Measurements from ENCODE around the gene AKT1. TPM values are rescaled to one million over a fixed set of nuclear protein-coding genes. Genes with fewer than 3 reads are reported as not detected.

The AKT1 gene
- total and polyA plus RNA-seq, 2 of the 13 experiments (the other 11 are each of a cell fraction or from before 2014, with no cell fraction given): 96.2 to 116 TPM

DNA sequence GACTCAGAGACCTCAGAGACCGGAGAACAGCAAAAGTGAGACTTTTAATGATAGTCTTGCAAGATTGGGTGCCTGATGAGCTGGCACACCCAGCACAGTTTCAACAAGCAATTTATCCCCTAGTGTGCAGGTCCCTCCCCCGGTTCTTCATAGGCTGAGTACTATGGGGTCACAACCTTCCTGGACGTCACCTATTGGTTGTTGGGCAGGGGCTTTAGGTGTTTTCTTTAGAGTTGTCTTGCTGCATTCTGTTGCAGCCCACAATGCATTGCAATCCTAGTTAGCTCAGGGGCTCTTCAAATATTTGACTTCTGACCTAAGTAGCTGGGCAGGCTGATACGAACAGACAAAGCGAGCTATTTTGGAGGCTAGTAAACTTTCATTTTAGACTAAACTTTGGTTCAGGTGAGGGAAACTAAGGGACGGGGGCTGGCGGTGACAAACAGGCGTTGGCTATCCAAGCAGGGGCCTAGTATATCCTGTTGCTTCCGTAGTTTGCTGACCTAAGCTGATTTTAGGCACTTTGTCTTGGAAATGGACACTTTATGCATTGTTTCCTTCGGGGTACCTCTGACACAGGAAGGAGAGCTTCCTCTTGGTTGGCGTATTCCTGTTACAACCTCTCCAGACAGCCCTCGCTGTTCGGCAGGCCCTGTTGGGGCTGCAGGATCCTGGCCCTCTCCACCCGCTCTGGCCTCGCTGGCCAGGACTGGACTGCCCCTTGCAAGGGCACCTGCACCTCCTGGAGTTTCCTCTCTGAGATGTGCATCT, 28.5 kb downstream of the AKT1 start (continued):
- TF ChIP-seq MYNN (CRISPR knock-in tag; IDR thresholded peaks at IDR 0.05; ENCODE audit: low read depth): no peak
- peak; percentile 96 to 98 for TF ChIP-seq MAFK (conservative IDR thresholded peaks at IDR 0.05 in 1 of 2, IDR thresholded peaks at IDR 0.05 in 1 of 2; ENCODE audit: low read length in 2 of 2)
- TF ChIP-seq WIZ (CRISPR knock-in tag; IDR thresholded peaks at IDR 0.05): no peak
- TF ChIP-seq ZNF790 (CRISPR knock-in tag; IDR thresholded peaks at IDR 0.05; ENCODE audit: borderline replicate concordance): no peak
- no peak for TF ChIP-seq ZNF839 (CRISPR knock-in tag; IDR thresholded peaks at IDR 0.05; ENCODE audit: borderline replicate concordance)
- TF ChIP-seq, protein P1, sequence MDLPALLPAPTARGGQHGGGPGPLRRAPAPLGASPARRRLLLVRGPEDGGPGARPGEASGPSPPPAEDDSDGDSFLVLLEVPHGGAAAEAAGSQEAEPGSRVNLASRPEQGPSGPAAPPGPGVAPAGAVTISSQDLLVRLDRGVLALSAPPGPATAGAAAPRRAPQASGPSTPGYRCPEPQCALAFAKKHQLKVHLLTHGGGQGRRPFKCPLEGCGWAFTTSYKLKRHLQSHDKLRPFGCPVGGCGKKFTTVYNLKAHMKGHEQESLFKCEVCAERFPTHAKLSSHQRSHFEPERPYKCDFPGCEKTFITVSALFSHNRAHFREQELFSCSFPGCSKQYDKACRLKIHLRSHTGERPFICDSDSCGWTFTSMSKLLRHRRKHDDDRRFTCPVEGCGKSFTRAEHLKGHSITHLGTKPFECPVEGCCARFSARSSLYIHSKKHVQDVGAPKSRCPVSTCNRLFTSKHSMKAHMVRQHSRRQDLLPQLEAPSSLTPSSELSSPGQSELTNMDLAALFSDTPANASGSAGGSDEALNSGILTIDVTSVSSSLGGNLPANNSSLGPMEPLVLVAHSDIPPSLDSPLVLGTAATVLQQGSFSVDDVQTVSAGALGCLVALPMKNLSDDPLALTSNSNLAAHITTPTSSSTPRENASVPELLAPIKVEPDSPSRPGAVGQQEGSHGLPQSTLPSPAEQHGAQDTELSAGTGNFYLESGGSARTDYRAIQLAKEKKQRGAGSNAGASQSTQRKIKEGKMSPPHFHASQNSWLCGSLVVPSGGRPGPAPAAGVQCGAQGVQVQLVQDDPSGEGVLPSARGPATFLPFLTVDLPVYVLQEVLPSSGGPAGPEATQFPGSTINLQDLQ (CRISPR knock-in tag; IDR thresholded peaks at IDR 0.05): no peak
- TF ChIP-seq HOXD1 (CRISPR knock-in tag; IDR thresholded peaks at IDR 0.05): no peak
- TF ChIP-seq NR1H2 (CRISPR knock-in tag; IDR thresholded peaks at IDR 0.05; ENCODE audit: borderline replicate concordance, low read depth): no peak
- TF ChIP-seq, protein P2, sequence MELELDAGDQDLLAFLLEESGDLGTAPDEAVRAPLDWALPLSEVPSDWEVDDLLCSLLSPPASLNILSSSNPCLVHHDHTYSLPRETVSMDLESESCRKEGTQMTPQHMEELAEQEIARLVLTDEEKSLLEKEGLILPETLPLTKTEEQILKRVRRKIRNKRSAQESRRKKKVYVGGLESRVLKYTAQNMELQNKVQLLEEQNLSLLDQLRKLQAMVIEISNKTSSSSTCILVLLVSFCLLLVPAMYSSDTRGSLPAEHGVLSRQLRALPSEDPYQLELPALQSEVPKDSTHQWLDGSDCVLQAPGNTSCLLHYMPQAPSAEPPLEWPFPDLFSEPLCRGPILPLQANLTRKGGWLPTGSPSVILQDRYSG (CRISPR knock-in tag; IDR thresholded peaks at IDR 0.05): no peak
- TF ChIP-seq ZBTB7A (CRISPR knock-in tag; IDR thresholded peaks at IDR 0.05): no peak
- no peak for TF ChIP-seq KLF11 (CRISPR knock-in tag; IDR thresholded peaks at IDR 0.05)
- TF ChIP-seq ZZZ3 (CRISPR knock-in tag; IDR thresholded peaks at IDR 0.05; ENCODE audit: borderline replicate concordance): no peak
- TF ChIP-seq, protein P3, sequence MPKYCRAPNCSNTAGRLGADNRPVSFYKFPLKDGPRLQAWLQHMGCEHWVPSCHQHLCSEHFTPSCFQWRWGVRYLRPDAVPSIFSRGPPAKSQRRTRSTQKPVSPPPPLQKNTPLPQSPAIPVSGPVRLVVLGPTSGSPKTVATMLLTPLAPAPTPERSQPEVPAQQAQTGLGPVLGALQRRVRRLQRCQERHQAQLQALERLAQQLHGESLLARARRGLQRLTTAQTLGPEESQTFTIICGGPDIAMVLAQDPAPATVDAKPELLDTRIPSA (CRISPR knock-in tag; IDR thresholded peaks at IDR 0.05; ENCODE audit: borderline replicate concordance): no peak
- no peak for TF ChIP-seq ZNF883 (CRISPR knock-in tag; IDR thresholded peaks at IDR 0.05; ENCODE audit: not compliant biosample characterization)
- no peak for TF ChIP-seq ZSCAN12 (CRISPR knock-in tag; IDR thresholded peaks at IDR 0.05)
- TF ChIP-seq, protein P4, sequence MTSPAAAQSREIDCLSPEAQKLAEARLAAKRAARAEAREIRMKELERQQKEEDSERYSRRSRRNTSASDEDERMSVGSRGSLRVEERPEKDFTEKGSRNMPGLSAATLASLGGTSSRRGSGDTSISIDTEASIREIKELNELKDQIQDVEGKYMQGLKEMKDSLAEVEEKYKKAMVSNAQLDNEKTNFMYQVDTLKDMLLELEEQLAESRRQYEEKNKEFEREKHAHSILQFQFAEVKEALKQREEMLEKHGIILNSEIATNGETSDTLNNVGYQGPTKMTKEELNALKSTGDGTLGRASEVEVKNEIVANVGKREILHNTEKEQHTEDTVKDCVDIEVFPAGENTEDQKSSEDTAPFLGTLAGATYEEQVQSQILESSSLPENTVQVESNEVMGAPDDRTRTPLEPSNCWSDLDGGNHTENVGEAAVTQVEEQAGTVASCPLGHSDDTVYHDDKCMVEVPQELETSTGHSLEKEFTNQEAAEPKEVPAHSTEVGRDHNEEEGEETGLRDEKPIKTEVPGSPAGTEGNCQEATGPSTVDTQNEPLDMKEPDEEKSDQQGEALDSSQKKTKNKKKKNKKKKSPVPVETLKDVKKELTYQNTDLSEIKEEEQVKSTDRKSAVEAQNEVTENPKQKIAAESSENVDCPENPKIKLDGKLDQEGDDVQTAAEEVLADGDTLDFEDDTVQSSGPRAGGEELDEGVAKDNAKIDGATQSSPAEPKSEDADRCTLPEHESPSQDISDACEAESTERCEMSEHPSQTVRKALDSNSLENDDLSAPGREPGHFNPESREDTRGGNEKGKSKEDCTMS (CRISPR knock-in tag; conservative IDR thresholded peaks at IDR 0.05): no peak
- TF ChIP-seq POLR2AphosphoS2 (IDR thresholded peaks at IDR 0.05; ENCODE audit: low read depth, low read length): no peak
- TF ChIP-seq, protein P5, sequence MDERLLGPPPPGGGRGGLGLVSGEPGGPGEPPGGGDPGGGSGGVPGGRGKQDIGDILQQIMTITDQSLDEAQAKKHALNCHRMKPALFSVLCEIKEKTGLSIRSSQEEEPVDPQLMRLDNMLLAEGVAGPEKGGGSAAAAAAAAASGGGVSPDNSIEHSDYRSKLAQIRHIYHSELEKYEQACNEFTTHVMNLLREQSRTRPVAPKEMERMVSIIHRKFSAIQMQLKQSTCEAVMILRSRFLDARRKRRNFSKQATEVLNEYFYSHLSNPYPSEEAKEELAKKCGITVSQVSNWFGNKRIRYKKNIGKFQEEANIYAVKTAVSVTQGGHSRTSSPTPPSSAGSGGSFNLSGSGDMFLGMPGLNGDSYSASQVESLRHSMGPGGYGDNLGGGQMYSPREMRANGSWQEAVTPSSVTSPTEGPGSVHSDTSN (CRISPR knock-in tag; IDR thresholded peaks at IDR 0.05): no peak
- TF ChIP-seq, protein P6, sequence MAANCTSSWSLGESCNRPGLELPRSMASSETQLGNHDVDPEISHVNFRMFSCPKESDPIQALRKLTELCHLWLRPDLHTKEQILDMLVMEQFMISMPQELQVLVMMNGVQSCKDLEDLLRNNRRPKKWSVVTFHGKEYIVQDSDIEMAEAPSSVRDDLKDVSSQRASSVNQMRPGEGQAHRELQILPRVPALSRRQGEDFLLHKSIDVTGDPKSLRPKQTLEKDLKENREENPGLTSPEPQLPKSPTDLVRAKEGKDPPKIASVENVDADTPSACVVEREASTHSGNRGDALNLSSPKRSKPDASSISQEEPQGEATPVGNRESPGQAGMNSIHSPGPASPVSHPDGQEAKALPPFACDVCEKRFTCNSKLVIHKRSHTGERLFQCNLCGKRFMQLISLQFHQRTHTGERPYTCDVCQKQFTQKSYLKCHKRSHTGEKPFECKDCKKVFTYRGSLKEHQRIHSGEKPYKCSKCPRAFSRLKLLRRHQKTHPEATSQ (CRISPR knock-in tag; IDR thresholded peaks at IDR 0.05; ENCODE audit: borderline replicate concordance): peak; percentile 30; the same call in 1 of the 2 replicates
